Prostate gland (tissue), 2 donors: ENCODE measurements around the gene KIF26B. TPM values are rescaled to one million over a fixed set of nuclear protein-coding genes. Genes with fewer than 3 reads are reported as not detected.

Source experiments
- DNase-seq: peaks from one replicate; pipeline ENCODE4 v3.0.0-alpha.2; 2019; ENCODE audit warnings: low spot score
- H3K27ac ChIP-seq, 2 donors: fragments of 200-600 bp; sonication (generic); 2 replicates each; pipeline ENCODE4 v1.5.1; 2017 to 2019
- H3K27me3 ChIP-seq: fragments of 200-600 bp; sonication (generic); replicated peaks from 2 replicates; pipeline ENCODE4 v1.5.1; 2019; ENCODE audit not compliant: insufficient read depth
- H3K36me3 ChIP-seq, 2 donors: fragments of 200-600 bp; sonication (generic); 1 replicate in 1 of 2; 2 replicates in 1 of 2; pipeline versions ENCODE4 v1.5.1 to v1.8.1; 2017 to 2019
- H3K4me1 ChIP-seq: fragments of 200-600 bp; sonication (generic); replicated peaks from 2 replicates; pipeline ENCODE4 v1.5.1; 2019
- H3K4me3 ChIP-seq, 2 donors: fragments of 200-600 bp; sonication (generic); 2 replicates each; pipeline ENCODE4 v1.5.1; 2017 to 2019
- H3K9me3 ChIP-seq: fragments of 200-600 bp; sonication (generic); 2 replicates; pipeline ENCODE4 v1.5.1; 2017
- CTCF ChIP-seq, 4 experiments: fragments of 200-600 bp in 2 of 4; fragments of 450-650 bp in 2 of 4; sonication (generic) in 2 of 4; IDR thresholded peaks; 1 replicate in 3 of 4; 2 replicates in 1 of 4; pipeline ENCODE4 v1.5.1; 2016 to 2019; ENCODE audit warnings: antibody characterized with exemption in 4 of 4, mild to moderate bottlenecking in 2 of 4, moderate library complexity in 2 of 4
- POLR2A ChIP-seq: fragments of 450-650 bp; IDR thresholded peaks from one replicate; pipeline ENCODE4 v1.6.1; 2016; ENCODE audit warnings: antibody characterized with exemption, mild to moderate bottlenecking
- POLR2AphosphoS5 ChIP-seq: sonication (generic); formaldehyde crosslinking; IDR thresholded peaks from one replicate; pipeline ENCODE4 v1.6.1; 2017; ENCODE audit warnings: antibody characterized with exemption
- WGBS: methylation state at CpG from one replicate; pipeline ENCODE4 v1.1.5; 2018; 5-methylcytosine and 5-hydroxymethylcytosine counted together
- intact Hi-C: fragments of 100-400 bp; cut with DNase I; formaldehyde crosslinking; loops from one replicate; pipeline ENCODE4 v1.14.2; 2022
- total RNA-seq, 2 donors: library from RNA; depleted of rRNA; stranded (reverse); fragments of >200 nt; gene quantifications; one replicate each; pipeline ENCODE4 v1.1.0, GENCODE V29; 2016

The KIF26B gene
- total RNA-seq, 2 donors from 2014 or later: 3.3 to 3.8 TPM

- WGBS: 93% methylated on average over 4 of the region's 4 CpGs
- no peak for DNase-seq
- Histone ChIP-seq H3K27me3 (no peaks in the 10 kb centered on the region), H3K9me3 (no peaks in the 10 kb centered on the region), H3K4me1 (no peaks in the 10 kb centered on the region), H3K4me3 (no peak overlapping the region), H3K36me3 (no peaks in the 10 kb centered on the region), H3K27ac (no peak overlapping the region)
- TF ChIP-seq POLR2A (no peak), CTCF (IDR thresholded peaks at IDR 0.05) (no peak), POLR2AphosphoS5 (no peak)
- intact Hi-C loops: no loop called here
These were observed 281.6 kb downstream of the KIF26B start for GRCh38 chr1:245436407-245436806.

GRCh38 chr1:245437369-245438062 lies 282.7 kb downstream of the KIF26B start:
- intact Hi-C loops: no loop called here
- no peak for DNase-seq
- WGBS: 23% methylated on average over 6 of the region's 6 CpGs

GRCh38 chr1:245440922-245441321 lies 286.1 kb downstream of the KIF26B start:
- TF ChIP-seq POLR2AphosphoS5 (no peak), CTCF (IDR thresholded peaks at IDR 0.05) (no peak), POLR2A (no peak)
- Histone ChIP-seq H3K9me3 (no peaks in the 10 kb centered on the region), H3K36me3 (no peaks in the 10 kb centered on the region), H3K4me3 (no peak overlapping the region), H3K4me1 (no peaks in the 10 kb centered on the region), H3K27me3 (no peaks in the 10 kb centered on the region), H3K27ac (no peak overlapping the region)
- DNase-seq: no peak
- intact Hi-C loops: no loop called here
- 33% methylated on average over 7 of the region's 7 CpGs for WGBS

More at GRCh38 chr1:245437369-245438062, 282.7 kb downstream of the KIF26B start:
- TF ChIP-seq POLR2AphosphoS5: no peak
- no peak for TF ChIP-seq CTCF (IDR thresholded peaks at IDR 0.05)
- TF ChIP-seq POLR2A: no peak
- H3K27ac ChIP-seq: no peak overlapping the region
- H3K4me3 ChIP-seq: no peak overlapping the region
- H3K27me3 ChIP-seq: no peaks in the 10 kb centered on the region
- no peaks in the 10 kb centered on the region for H3K9me3 ChIP-seq
- H3K36me3 ChIP-seq: no peaks in the 10 kb centered on the region
- no peaks in the 10 kb centered on the region for H3K4me1 ChIP-seq

- Histone ChIP-seq H3K27me3 (no peaks in the 10 kb centered on the region), H3K4me1 (no peaks in the 10 kb centered on the region), H3K4me3 (no peak overlapping the region), H3K27ac (no peak overlapping the region), H3K9me3 (no peaks in the 10 kb centered on the region), H3K36me3 (no peaks in the 10 kb centered on the region)
- TF ChIP-seq POLR2AphosphoS5 (no peak), CTCF (IDR thresholded peaks at IDR 0.05) (no peak)
- WGBS: 3% methylated on average over 6 of the region's 6 CpGs
- intact Hi-C loops: no loop called here
- no peak for DNase-seq
These were observed 286.9 kb downstream of the KIF26B start for GRCh38 chr1:245441689-245442088.

- no peak for DNase-seq
- no peaks in the 10 kb centered on the region for H3K4me1 ChIP-seq
- intact Hi-C loops: no loop called here
- H3K4me3 ChIP-seq: no peak overlapping the region
- no peak overlapping the region for H3K27ac ChIP-seq
- no peaks in the 10 kb centered on the region for H3K9me3 ChIP-seq
- H3K27me3 ChIP-seq: no peaks in the 10 kb centered on the region
- no peaks in the 10 kb centered on the region for H3K36me3 ChIP-seq
- no peak for TF ChIP-seq CTCF (IDR thresholded peaks at IDR 0.05)
- no peak for TF ChIP-seq POLR2A
- no peak for TF ChIP-seq POLR2AphosphoS5
- WGBS: 85% methylated on average over 14 of the region's 14 CpGs
These were observed 289.5 kb downstream of the KIF26B start for GRCh38 chr1:245444147-245444828.
